Endometrial microvascular endothelial cells (primary cell): Measurements from ENCODE around the gene COPB1. TPM values are rescaled to one million over a fixed set of nuclear protein-coding genes. Genes with fewer than 3 reads are reported as not detected.
"Not testable (repeated sequence)": the region's sequence is repeated elsewhere in the genome, so short reads cannot be mapped to it uniquely, and the experiment has no call there.

Source experiments
- in situ Hi-C: cut with HindIII; loops from 2 replicates; pipeline ENCODE4 v1.10.0; 2017; ENCODE audit warnings: low sequenced_read_pairs, low pct_unique_long_range_greater_than_20kb; ENCODE audit errors: inconsistent ontology term
- total RNA-seq: library from RNA; depleted of rRNA; stranded (reverse); fragments of >200 nt; gene quantifications from one replicate; pipeline ENCODE4 v1.2.3, GENCODE V29; 2015; ENCODE audit errors: inconsistent ontology term

COPB1 gene
- total RNA-seq: 206 TPM

GRCh38 chr11:14499560-14500180 lies at the start of gene COPB1:
COPB1 (minus strand) TSS chr11:14499811; CDS start chr11:14498928, 883 bp downstream.
- in situ Hi-C loops: no loop called here

- in situ Hi-C loops: no loop called here
These were observed 47.8 kb upstream of the COPB1 start for GRCh38 chr11:14547440-14547839.

- in situ Hi-C loops: no loop called here
These were observed 47.1 kb upstream of the COPB1 start for GRCh38 chr11:14546672-14547071.

- in situ Hi-C loops: no loop called here
These were observed 45.0 kb upstream of the COPB1 start for GRCh38 chr11:14544611-14545010.

- in situ Hi-C loops: no loop called here
These were observed 43.6 kb upstream of the COPB1 start for GRCh38 chr11:14543260-14543659.

- in situ Hi-C loops: no loop called here
These were observed 42.7 kb upstream of the COPB1 start for GRCh38 chr11:14542324-14542723.

GRCh38 chr11:14541192-14541947 lies 41.8 kb upstream of the COPB1 start:
- in situ Hi-C loops: no loop called here

GRCh38 chr11:14539982-14540421 lies 40.4 kb upstream of the COPB1 start:
- in situ Hi-C loops: no loop called here

- in situ Hi-C loops: no loop called here
These were observed 39.4 kb upstream of the COPB1 start for GRCh38 chr11:14538926-14539554.

GRCh38 chr11:14538271-14538925 lies 38.8 kb upstream of the COPB1 start:
- in situ Hi-C loops: no loop called here

GRCh38 chr11:14537134-14537599 lies 37.6 kb upstream of the COPB1 start:
- in situ Hi-C loops: no loop called here

GRCh38 chr11:14535166-14535565 lies 35.6 kb upstream of the COPB1 start:
- in situ Hi-C loops: not testable (repeated sequence)

- in situ Hi-C loops: no loop called here
These were observed 30.3 kb upstream of the COPB1 start for GRCh38 chr11:14529951-14530350.

- in situ Hi-C loops: no loop called here
These were observed 29.7 kb upstream of the COPB1 start for GRCh38 chr11:14529321-14529720.

- in situ Hi-C loops: no loop called here
These were observed 23.2 kb upstream of the COPB1 start for GRCh38 chr11:14522801-14523200.

- in situ Hi-C loops: no loop called here
These were observed 22.6 kb upstream of the COPB1 start for GRCh38 chr11:14522245-14522644.

GRCh38 chr11:14520747-14521151 lies 21.1 kb upstream of the COPB1 start:
- in situ Hi-C loops: no loop called here

- in situ Hi-C loops: no loop called here
These were observed 20.5 kb upstream of the COPB1 start, which contains the start of gene PSMA1 for GRCh38 chr11:14519917-14520746. PSMA1 (minus strand) TSS chr11:14520386; CDS start chr11:14520299, 87 bp downstream.

GRCh38 chr11:14519597-14519916 lies 19.9 kb upstream of the COPB1 start:
- in situ Hi-C loops: no loop called here
